A549 (cell line): ENCODE data around the gene HTRA3.

Source experiments
- CTCF ChIP-seq: fragments of >200 bp; sonication (Bioruptor Twin); formaldehyde crosslinking; IDR thresholded peaks from 3 replicates; pipeline ENCODE4 v1.5.1; 2016
- EP300 ChIP-seq, 2 experiments: fragments of >200 bp; sonication (Bioruptor Twin); formaldehyde crosslinking; IDR thresholded peaks; 2 replicates in 1 of 2; 3 replicates in 1 of 2; pipeline ENCODE4 v1.6.1; 2016 to 2017
- FOSB ChIP-seq: fragments of 250-450 bp; sonication (Bioruptor Pico); IDR thresholded peaks from 2 replicates; pipeline ENCODE4 v1.5.0; 2020; ENCODE audit warnings: mild to moderate bottlenecking, moderate library complexity
- HEYL ChIP-seq: fragments of 250-450 bp; sonication (Bioruptor Pico); IDR thresholded peaks from 2 replicates; pipeline ENCODE4 v1.8.0; 2021; ENCODE audit warnings: mild to moderate bottlenecking, moderate library complexity
- MAX ChIP-seq: IDR thresholded peaks from 2 replicates; pipeline ENCODE4 v1.6.1; 2012
- MYC ChIP-seq: IDR thresholded peaks from 2 replicates; pipeline ENCODE4 v1.6.1; 2012; ENCODE audit warnings: mild to moderate bottlenecking, inconsistent platforms, low read length, improper control_type of control experiment, borderline replicate concordance
- NFE2L2 ChIP-seq: fragments of 150-350 bp; conservative IDR thresholded peaks from 2 replicates; pipeline ENCODE4 v1.6.1; 2014; ENCODE audit warnings: low read length
- NR3C1 ChIP-seq: fragments of >200 bp; sonication (Bioruptor Twin); formaldehyde crosslinking; IDR thresholded peaks from 3 replicates; pipeline ENCODE4 v1.6.1; 2017
- POLR2A ChIP-seq: IDR thresholded peaks from 2 replicates; pipeline ENCODE4 v1.6.1; 2012; ENCODE audit warnings: mild to moderate bottlenecking, low read length
- RAD21 ChIP-seq, 2 experiments: fragments of >200 bp in 1 of 2; sonication (Bioruptor Twin) in 1 of 2; formaldehyde crosslinking in 1 of 2; IDR thresholded peaks in 1 of 2; conservative IDR thresholded peaks in 1 of 2; 2 replicates in 1 of 2; 3 replicates in 1 of 2; pipeline ENCODE4 v1.6.1; 2012 to 2018; ENCODE audit warnings: inconsistent platforms in 1 of 2
- RCOR1 ChIP-seq: fragments of 150-350 bp; IDR thresholded peaks from 2 replicates; pipeline ENCODE4 v1.6.1; 2014; ENCODE audit warnings: antibody characterized with exemption, low read length, low read depth
- REST ChIP-seq: fragments of 200-600 bp; sonication (generic); IDR thresholded peaks from 2 replicates; pipeline ENCODE4 v1.6.1; 2016; ENCODE audit warnings: antibody characterized with exemption, mild to moderate bottlenecking, moderate library complexity
- USF2 ChIP-seq: fragments of 450-650 bp; IDR thresholded peaks from 2 replicates; pipeline ENCODE4 v1.6.1; 2014; ENCODE audit warnings: antibody characterized with exemption

- TF ChIP-seq CTCF (no peak), MAX (no peak), USF2 (no peak), POLR2A (no peak), REST (no peak), RAD21 (conservative IDR thresholded peaks at IDR 0.05 in 1 of 2, IDR thresholded peaks at IDR 0.05 in 1 of 2) (no peak), FOSB (no peak), RCOR1 (no peak), MYC (no peak), NFE2L2 (no peak), HEYL (CRISPR knock-in tag) (no peak), EP300 (IDR thresholded peaks at IDR 0.05) (no peak), NR3C1 (no peak)
These were observed 81.4 kb downstream of the HTRA3 start for GRCh38 chr4:8350841-8351461.
